Ovary (tissue), 3 donors: ENCODE measurements around the gene SMC1B.

Experiments
- EP300 ChIP-seq: sonication (generic); formaldehyde crosslinking; IDR thresholded peaks from one replicate; pipeline ENCODE4 v1.6.1; 2017; ENCODE audit warnings: antibody characterized with exemption
- TF ChIP-seq, protein P1 (sequence below), 3 donors: fragments of 450-650 bp in 2 of 3; fragments of 200-600 bp in 1 of 3; IDR thresholded peaks; one replicate each; pipeline versions ENCODE4 v1.5.1 to v1.8.0; 2016 to 2022; ENCODE audit warnings: antibody characterized with exemption in 3 of 3, mild to moderate bottlenecking in 1 of 3
- donor health status: DM: no; HTN: no; CAD: no.

- TF ChIP-seq, protein P1, sequence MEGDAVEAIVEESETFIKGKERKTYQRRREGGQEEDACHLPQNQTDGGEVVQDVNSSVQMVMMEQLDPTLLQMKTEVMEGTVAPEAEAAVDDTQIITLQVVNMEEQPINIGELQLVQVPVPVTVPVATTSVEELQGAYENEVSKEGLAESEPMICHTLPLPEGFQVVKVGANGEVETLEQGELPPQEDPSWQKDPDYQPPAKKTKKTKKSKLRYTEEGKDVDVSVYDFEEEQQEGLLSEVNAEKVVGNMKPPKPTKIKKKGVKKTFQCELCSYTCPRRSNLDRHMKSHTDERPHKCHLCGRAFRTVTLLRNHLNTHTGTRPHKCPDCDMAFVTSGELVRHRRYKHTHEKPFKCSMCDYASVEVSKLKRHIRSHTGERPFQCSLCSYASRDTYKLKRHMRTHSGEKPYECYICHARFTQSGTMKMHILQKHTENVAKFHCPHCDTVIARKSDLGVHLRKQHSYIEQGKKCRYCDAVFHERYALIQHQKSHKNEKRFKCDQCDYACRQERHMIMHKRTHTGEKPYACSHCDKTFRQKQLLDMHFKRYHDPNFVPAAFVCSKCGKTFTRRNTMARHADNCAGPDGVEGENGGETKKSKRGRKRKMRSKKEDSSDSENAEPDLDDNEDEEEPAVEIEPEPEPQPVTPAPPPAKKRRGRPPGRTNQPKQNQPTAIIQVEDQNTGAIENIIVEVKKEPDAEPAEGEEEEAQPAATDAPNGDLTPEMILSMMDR (IDR thresholded peaks at IDR 0.05) = no peak
- TF ChIP-seq EP300 = no peak
Measured at GRCh38 chr22:45321827-45322226, 91.6 kb downstream of the SMC1B start.
